ENCODE measurements around the gene UBE3A.
"Not testable (repeated sequence)": the region's sequence is repeated elsewhere in the genome, so short reads cannot be mapped to it uniquely, and the experiment has no call there.

Gene UBE3A

DNA sequence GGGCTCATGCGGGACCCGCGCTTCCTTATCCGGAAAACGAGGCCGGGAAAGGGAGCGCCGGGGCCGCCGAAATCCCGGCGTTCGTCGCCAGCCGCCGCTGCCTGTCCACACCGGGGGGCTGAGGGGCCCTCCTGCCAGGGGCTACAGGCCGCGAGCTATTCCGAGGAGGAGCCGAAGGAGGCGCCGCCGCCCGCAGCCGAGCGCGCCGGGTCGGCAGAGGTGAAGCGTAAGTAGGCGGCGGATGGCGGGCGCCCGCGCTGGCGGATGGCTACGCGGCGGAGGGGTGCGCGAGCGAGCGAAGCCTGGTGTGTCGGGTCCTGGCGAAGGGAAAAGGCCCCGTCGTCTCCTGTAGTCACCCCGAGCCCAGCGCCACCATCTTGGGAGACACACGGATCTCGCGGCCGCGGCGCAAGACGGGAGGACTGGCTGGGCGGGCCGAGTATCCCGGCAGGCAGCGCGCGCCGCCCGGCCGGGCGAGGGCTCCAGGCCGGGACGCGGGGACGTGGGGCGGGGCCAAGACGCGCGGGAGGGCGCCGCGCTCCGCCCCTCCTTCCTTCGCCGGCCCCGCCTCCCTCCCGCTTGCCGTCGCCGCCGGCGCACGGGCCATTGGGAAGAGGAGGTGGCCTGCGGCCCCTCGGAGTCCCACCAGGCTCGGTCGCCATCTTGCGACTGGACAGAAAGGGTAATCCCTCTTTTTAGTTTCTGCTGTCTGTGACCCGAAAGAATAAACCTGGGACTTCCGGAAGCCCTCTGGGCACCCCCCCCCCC is at the start of gene UBE3A:
Gene UBE3A, minus strand, starts transcription at position 424 of the 768 bp plus-strand sequence. CDS start 29,917 bp downstream, outside the sequence.
- H3K4me3 ChIP-seq (ENCODE audit: low read depth, low read length), result peak within 1 kb of the TSS; percentile 94
- DNase-seq (ENCODE audit: low read depth), result peak; percentile 76

DNA sequence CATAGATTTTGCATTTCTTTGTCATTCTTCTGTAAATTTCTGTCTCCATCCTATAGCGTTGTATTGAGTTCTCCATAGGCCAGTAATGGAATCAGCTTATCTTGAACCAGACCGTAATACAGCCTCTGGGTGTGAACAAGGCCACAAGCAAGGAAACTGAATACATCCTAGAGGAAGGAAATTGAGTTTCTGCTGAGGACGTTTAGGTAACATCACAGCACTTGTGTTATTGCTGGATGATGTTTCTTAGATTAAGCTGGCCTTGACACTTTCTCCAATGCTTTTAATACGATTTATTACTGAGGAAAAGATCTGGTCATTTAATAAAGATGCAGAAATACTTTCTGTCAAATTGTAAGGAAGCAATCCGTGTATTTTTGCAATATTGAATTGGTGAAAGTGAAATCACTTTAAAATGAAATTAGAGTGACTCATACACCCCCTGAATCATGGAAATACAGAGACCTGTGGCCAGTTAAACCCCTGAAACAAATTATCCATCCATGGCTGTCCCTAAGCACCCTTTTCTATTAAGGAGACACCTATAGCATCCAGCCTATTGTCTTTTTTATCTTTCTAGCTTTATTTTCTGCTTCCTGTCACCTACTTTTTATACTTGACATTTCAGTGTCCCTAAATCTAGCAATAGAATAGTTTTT is 48.5 kb upstream of the UBE3A start:
- no peak for DNase-seq (ENCODE audit: low read depth)
- no peak overlapping the region for H3K4me3 ChIP-seq (ENCODE audit: low read depth, low read length)

DNA sequence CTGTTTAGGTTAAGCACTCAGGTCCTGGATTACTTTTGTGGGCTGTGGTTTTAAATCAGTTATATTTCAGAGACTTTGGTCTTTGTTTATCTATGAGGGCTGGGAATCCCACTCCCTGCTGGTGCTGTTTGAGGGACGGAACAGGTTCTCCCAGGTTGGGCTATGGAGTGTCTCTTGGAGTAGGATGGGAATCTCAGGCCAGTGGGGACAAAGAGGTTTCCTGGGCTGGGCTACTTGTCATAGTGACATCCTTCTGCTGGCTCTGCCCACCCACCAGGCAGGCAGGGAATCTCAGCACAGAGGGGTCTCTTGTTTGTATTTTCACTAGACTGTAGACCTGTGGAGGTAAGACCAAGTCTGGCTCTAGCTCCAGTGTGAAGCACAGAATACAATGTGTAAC is 47.2 kb upstream of the UBE3A start:
- no peak for DNase-seq (ENCODE audit: low read depth)
- no peak overlapping the region for H3K4me3 ChIP-seq (ENCODE audit: low read depth, low read length)

DNA sequence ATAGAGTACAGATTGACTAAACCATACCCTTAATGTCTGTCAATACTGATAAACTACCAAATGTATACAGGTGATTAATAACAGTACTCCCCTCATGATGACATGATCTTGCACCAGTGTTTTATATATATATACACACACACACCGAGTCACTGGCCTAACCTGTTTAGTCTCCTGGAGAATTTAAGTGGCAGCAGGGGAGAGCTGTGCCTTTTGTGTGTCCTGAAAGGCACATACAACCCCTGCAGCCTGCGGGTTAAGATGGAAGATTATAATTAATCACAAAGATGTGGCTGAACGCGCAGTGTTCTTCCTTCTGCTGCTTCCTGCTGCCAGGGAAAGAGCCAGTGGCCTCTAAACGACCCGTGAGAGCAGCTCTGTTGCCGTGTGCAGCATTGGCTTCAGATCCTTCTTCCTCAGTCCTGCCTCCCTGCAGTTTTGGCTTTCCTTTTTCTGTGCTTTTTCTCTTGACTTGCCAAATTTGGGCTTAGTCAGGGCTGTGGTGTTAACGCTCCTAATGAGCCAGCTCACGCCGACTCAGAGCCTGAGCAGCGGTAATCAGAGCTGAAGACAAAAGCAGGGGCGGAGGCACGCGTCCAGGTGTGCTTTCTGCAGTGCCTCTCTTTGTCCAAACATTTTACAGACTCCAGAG is 42.5 kb upstream of the UBE3A start:
- no peak overlapping the region for H3K4me3 ChIP-seq (ENCODE audit: low read depth, low read length)
- DNase-seq (ENCODE audit: low read depth), result no peak

DNA sequence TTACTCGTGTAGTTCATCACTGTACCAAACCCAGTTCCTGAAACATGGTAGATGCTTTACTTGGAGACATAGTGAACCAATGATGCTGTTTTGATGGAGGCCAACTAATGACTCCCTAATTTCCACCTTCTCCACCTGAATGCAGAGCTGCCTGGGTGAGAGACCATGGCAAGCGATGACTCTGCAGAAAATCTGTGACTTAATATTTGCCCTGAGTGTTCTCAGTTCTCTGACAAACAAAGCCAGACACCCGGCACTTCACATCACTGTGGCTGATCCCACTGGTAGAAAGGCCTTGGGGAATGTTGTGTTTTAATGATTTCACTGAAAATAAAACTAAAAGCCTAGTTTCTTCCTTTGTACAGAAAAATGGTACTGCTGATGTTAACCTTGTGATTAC is 39.5 kb upstream of the UBE3A start:
- DNase-seq (ENCODE audit: low read depth), result no peak
- no peak overlapping the region for H3K4me3 ChIP-seq (ENCODE audit: low read depth, low read length)

DNA sequence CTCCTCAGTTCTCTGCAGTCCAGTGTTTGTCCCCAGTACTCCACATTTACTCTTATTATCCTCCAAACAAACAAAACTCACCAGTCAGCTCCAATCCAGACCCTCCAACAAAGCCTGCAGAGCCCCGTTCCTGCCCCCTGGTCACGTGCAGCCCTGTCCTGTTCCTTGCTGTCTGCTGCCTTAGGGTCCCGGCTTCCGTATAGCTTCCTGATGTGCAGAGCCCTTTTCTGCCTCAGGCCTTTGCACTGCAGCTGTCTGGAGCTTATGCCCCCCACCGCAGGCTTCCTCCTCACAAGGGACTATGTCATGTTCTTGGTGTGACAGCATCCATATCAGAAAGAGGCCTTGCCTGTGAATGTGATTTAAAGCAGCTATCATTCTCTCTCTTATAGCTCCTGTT is 39.0 kb upstream of the UBE3A start:
- no peak overlapping the region for H3K4me3 ChIP-seq (ENCODE audit: low read depth, low read length)
- no peak for DNase-seq (ENCODE audit: low read depth)

DNA sequence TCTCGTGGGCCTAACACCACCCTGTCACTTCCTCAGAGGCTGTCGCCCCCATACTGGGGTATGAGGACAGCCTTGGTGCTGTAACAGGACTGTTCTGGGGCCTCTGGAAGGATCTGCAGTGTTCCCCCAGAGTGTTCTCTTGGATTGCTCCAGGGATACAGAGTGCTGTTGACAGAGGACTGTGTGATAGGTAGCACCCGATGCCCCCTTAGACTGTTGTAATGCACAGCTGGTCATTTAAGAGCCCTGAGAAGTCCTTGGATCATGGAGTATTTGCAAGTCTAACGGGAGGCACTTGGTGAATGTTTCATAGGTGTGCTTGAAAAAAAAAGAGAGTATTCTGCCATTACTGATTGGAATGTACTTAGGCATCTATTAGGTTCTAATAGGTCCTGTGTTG is 35.4 kb upstream of the UBE3A start:
- no peak overlapping the region for H3K4me3 ChIP-seq (ENCODE audit: low read depth, low read length)
- no peak for DNase-seq (ENCODE audit: low read depth)

DNA sequence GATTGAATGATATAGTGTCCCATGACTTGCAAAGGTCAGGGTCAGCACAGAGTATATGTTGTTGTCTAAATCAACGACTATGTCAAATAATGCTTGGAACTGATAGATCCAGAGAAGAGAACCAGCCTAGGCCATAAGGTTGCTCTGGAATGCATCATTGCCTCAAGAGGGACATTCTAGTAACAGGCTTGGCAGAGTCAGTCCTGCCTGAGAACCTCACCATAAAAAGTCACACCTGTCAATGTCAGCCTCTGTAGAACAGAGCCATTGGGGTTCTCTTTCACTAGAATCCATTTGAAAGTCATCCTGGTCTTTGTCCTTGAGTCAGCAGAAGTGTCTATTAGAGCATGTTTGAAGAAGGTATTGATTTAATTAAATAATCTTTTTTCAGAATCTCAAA is 31.4 kb upstream of the UBE3A start:
- DNase-seq (ENCODE audit: low read depth), result no peak
- no peak overlapping the region for H3K4me3 ChIP-seq (ENCODE audit: low read depth, low read length)

DNA sequence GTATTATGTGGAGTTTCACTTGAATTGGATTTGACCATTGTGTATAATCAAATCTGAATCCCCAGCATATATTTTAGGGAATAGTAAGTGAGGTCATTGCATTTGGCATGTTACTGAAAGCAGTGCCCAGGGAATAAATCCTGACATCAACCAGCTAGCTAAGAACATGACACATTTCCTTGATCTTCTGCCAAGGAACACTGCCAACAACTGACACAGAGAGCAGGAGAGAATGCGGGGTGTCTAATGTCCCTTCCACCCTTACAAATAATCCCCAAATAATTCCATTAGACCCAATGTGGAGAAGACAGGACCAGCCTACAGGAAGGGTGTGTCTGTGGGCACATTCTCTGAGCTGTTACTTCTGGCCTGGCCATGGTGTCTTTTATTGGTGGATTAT is 30.6 kb upstream of the UBE3A start:
- H3K4me3 ChIP-seq (ENCODE audit: low read depth, low read length), result no peak overlapping the region
- peak; percentile 10 for DNase-seq (ENCODE audit: low read depth)

DNA sequence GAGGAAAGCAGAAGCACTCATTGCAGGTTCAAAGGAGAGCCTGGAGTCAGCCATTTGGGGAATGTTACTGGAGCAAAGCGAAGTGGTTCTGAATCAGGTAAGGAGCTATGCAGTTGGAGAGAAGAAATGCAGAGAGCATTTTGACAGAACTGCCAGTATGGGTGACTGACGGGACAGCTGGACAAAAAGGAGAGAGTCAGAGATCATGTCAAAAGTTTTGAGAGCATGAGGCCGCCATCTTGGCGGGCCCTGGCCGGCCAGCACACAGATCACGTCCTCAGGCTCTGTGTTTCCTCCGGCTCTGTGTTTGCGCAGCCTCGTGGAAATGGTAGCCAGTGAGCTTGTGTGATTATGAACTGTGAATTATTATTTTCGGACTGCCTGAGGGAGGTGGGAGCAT is 29.8 kb upstream of the UBE3A start:
- H3K4me3 ChIP-seq (ENCODE audit: low read depth, low read length), result no peak overlapping the region

DNA sequence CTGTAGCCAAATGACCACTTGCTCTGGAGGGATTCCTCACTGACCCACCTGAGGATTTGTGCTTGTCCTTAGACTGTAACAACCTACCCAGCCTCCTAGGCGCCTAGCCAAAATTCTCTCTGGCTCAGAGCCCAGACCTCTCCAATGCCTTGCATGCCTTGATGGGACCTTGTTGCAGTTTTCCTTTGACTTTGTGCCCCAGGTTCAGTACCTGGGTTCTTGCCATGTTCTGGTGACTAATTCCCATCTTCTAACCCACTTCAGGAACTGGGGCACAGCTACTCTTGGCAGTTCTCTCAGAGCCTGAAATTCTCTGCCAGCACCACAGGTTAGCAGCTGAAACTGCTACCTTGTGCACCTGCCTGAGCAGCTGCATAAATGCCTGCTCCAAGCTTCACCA is 27.0 kb upstream of the UBE3A start:
- no peak overlapping the region for H3K4me3 ChIP-seq (ENCODE audit: low read depth, low read length)
- no peak for DNase-seq (ENCODE audit: low read depth)

More for the DNA sequence above, 29.8 kb upstream of the UBE3A start:
- DNase-seq (ENCODE audit: low read depth), result no peak

DNA sequence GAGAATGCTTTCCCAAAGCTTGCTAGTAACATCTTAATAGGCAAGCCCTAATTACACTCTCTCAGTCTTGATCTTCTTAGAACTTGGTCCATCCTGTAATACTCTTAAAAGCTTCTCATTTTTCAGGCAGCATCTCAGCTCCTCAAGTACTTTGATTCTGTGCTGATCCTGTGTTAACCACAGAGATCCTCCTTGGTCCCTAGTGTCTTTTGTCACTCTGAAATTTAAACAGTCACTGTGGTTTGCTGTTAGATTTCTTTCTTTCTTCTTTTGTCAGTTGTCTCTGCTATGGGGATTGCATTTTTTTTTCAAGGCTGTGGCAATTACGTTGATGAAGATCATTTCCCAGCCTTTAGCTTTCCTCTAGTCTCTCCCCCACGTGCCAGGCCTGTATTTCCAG is 26.0 kb upstream of the UBE3A start:
- H3K4me3 ChIP-seq (ENCODE audit: low read depth, low read length), result no peak overlapping the region
- DNase-seq (ENCODE audit: low read depth), result no peak

DNA sequence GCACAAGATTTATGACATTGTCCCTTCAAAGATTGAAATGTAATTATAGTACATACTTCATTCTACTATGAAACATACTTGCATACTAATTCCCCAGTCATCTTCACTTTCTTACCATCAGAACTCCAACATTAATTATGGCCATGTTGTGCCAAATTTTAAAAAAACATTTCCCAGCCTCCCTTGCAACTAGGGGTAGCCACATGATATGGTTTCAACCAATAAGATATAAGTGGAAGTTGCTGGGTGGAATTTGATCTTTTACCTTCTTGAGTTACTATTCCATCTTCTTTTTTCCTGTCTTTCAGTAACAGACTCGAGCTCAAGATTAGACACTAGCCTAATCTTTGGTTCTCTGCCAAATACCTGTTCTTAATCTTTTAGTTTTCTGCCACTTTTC is 25.6 kb upstream of the UBE3A start:
- no peak for DNase-seq (ENCODE audit: low read depth)

DNA sequence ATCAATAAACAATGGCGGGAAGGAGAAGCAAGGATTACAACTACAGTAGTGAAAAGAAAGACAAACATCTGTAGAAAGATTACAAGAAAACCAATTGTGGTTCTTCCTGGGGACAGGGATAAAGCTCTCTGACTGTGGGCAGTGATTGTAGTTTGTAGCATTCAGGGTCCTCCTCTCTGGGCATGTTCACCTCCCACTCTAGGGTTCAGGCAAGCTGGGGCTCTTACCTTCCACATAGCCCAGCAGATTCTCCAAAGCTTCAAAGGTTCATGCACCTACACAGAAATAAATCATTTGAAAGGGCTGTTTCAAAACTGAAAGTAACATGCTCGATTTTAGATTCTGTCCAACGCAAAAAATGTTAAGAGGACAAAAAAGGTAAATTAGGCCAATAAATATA is 17.4 kb upstream of the UBE3A start:
- no peak overlapping the region for H3K4me3 ChIP-seq (ENCODE audit: low read depth, low read length)
- no peak for DNase-seq (ENCODE audit: low read depth)

More for the DNA sequence above, 25.6 kb upstream of the UBE3A start:
- H3K4me3 ChIP-seq (ENCODE audit: low read depth, low read length), result no peak overlapping the region

DNA sequence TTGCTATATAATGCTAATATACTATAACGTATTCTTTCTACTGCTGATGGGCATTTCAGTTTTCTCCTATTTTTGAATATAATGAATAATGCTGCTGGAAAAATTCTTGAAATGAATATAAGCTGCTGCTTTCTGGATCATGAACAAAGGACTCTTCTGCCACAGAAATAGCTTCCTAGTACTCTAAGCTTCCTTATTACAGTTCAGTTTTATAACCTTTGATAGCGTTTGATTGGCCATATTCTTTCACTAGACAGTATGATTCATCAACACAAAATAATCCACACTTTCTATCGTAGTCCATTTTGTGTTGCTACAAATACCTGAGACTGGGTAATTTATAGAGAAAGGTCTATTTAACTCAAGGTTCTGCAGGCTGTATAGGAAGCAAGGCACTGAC is 16.4 kb upstream of the UBE3A start:
- DNase-seq (ENCODE audit: low read depth), result no peak
- H3K4me3 ChIP-seq (ENCODE audit: low read depth, low read length), result no peak overlapping the region

DNA sequence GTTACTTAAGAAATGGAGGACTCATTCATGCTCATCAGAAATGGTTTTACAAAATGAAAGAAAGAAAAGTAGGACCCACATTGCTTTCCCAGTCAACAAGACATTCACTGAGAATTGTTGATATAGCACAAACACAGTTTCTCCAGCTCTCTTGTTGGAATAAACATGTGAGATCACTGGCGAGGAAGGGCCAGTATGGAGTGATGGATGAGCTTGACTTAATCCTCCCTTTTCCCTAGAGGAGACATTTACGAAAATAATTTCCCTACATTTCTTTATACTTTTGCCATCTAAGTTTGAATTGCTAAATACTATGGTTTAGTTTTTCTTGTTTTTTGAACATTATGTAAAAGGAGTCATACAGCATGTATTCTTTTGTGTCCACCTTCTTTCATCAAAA is 15.9 kb upstream of the UBE3A start:
- no peak for DNase-seq (ENCODE audit: low read depth)
- no peak overlapping the region for H3K4me3 ChIP-seq (ENCODE audit: low read depth, low read length)

DNA sequence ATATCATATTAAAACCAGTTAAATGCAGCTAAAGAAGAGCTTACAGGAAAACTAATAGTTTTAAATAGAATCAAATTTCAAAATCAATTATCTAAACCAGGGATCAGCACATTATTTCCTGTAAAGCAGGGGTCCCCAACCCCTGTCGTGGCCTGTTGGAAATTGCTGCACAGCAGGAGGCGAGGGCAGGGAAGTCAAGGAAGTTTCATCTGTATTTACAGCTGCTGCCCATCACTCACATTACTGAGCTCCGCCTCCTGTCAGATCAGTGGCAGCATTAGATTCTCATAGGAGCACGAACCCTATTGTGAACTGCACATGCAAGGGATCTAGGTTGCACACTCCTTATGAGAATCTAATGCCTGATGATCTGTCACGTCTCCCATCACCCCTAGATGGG is 14.4 kb upstream of the UBE3A start:
- not testable (repeated sequence) for DNase-seq (ENCODE audit: low read depth); H3K4me3 ChIP-seq (ENCODE audit: low read depth, low read length)

DNA sequence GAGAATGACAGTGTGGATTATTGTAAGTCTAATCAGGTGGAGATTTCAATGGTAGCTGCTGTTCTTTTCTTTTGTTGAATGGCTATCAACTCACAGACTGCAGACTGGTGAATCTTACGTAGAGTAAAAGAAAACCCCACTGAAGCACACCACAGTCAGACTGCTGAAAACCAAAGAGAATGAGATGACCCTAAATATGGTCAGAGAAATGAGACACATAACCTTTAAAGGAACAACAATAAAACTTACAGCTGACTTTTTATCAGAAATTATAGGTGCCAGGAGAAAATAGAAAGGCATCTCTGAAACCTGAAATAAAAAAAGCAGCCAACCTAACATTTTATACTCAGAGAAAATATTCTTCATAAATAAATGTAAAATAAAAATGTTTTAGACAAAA is 12.7 kb upstream of the UBE3A start:
- H3K4me3 ChIP-seq (ENCODE audit: low read depth, low read length), result no peak overlapping the region
- no peak for DNase-seq (ENCODE audit: low read depth)

DNA sequence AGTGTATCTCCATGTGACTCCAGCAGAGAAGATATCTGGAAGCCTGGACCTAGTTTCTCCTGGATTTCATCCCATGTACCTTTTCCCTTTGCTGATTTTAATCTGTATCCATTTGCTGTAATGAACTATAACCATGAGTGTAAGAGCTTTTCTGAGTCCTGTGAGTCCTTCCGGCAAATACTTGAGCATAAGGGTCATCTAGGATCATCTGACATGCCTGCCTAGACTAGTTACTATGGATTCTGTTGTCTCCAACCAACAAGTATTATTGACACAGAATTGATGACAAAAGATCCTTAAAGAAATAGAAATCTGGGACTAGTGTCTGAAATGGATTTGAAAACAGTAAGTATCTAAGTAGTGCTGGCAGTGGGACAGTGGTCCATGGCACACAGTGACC is 11.3 kb upstream of the UBE3A start:
- no peak overlapping the region for H3K4me3 ChIP-seq (ENCODE audit: low read depth, low read length)
- DNase-seq (ENCODE audit: low read depth), result no peak

DNA sequence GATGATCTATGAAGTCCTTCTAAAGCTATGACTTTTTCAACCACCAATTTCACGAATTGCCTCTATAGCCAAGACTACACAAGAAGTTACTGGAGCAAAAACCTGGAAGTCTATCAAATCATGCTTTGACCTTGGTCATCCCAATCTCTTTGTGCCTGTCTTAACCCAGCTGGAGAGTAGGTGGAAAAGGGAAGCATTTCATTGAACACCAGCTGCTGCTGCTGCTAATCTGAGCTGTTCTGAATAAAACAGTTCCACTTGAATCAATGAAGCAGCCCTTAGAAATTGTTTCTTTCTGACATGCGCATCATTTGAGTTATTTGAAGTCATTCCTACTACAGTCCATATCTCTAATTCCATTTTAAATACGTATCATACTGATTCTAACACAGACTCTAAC is 7.3 kb upstream of the UBE3A start:
- H3K4me3 ChIP-seq (ENCODE audit: low read depth, low read length), result no peak overlapping the region
- no peak for DNase-seq (ENCODE audit: low read depth)

DNA sequence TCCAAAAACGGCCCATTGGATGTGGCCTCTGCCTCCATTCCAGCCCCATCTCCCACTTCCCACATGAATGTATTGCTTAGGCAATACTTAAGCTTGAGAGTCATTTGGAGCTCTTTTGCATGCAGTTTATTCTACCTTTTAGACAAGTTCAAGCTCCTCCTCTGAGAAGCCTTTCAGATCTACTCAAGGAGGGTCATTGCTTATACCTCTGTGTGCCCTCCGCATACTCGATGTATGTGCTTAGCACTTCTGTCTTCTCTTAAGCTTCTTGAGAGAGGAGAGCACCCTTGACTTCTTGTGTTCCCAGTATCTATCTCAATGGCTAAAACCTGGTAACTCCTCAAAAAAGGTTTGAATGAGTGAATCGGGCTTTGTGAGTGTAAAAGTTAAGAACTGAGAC is 6.6 kb upstream of the UBE3A start:
- no peak for DNase-seq (ENCODE audit: low read depth)
- H3K4me3 ChIP-seq (ENCODE audit: low read depth, low read length), result no peak overlapping the region
